ENCODE measurements around the gene KLHL25.

The KLHL25 gene

DNA sequence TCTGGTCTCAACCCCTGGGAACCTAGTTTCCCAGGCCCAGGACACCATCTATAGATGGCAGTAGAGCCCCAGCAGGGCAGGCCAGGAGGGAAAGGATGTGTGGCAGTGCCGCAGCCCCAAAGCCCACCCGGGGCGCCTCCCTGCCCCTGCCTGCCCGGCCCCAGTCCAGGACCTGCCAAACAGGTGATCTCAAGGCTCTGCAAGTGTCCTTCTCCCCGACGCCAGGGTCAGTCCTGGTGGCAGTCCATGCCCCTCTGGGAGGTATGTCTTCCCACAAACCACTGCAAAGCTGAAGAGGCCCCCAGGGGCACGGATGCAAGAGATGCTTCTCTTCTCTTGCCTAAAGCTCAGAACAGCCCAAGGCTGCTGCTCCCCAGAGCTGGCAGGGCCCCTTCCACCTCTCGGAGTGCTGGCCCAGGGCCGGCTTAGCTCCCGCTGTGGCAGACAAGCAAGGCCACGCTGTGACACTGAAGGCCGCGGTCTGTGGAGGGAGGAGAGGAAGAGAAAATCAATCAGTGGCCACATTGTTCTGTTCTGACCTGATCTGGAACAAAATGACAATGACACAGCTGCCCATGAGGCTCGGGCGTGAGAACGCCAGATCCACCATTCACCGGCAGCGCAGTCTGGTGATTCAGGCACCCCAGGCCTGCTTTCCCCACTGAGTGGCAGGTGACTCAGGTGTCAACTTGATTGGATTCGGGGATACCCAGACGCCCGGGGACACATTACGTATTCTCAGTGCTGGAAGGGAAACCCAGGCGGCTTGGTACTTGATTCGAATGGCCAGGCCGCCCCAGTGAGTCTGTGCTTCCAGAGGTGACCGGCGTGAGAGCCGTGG is 34.0 kb downstream of the KLHL25 start:
- no peak for DNase-seq (ENCODE audit: low spot score)

DNA sequence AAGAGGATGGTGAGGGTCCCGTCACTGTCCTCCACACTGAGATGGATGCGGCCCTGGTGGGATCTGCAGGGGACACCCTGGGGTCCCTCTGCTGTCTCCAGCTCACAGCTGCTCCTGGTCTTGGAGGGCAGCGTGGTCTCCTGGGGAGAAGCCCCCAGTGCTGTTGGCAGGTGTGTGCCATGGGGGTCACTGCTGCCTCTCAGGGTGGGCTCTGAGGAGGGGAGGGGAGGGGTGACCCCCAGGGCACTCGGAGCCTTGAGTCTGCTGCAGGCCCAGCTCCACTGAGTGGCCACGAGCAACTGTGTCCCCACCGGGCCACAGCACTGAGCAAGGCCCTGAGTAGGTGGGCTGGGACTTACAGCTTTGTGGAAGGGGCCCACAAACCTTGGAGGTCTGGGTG is 34.7 kb downstream of the KLHL25 start:
- no peak for DNase-seq (ENCODE audit: low spot score)

- peak; percentile 55 for DNase-seq (ENCODE audit: low spot score)
Observed at GRCh38 chr15:85759376-85759775, 35.3 kb downstream of the KLHL25 start.

DNA sequence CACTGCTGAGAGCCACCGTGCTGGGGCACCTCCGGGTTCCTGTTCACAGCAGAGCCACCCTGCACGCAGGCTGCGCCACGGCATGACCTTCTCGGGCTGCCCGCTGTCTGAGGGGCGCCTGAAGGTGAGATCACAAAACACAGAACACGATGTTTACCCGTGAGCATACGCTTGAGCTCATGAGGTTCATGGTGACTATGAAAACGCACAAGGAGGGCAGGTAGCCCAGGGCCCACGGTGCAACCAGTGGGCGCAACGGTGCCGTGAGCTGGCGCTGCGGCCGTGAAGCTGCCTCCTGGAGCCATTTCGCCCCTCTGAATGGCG is 36.1 kb downstream of the KLHL25 start:
- DNase-seq (ENCODE audit: low spot score): no peak

DNA sequence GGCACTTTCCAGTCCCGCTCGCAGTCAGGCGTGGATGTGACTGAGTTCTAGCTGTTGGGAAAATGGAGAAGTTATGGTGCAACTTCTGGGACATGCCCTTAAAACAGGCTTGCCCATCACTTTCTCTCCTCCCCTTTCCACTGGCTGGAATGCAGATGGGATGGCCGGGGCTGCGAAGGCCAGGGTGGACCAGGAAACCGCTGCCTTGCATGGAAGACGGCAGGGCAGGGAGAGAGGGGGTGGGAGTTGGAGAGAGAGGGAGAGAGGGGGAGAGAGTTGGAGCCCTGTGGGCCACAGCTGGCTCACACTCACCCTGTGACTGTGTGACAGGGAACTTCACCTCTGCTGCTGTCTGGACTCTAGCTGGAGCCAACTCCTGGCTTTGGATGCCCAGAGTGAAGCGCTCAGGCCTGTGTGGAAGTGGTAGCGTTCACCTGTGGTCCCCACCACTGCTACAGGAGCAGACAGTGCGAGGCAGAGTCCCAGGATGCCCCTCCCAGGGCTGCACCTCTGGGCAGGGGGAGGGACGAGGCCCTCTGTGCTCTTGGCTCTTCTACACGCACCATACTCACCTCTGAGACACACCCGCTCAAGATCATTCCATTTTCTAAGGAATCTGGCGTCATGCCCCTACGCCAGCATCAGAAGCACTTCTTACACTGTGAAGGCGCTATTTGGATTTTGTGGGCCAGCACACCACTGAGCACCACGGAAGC is 36.6 kb downstream of the KLHL25 start:
- DNase-seq (ENCODE audit: low spot score): no peak

- DNase-seq (ENCODE audit: low spot score): no peak
Observed at GRCh38 chr15:85757073-85757938, 37.4 kb downstream of the KLHL25 start.

DNA sequence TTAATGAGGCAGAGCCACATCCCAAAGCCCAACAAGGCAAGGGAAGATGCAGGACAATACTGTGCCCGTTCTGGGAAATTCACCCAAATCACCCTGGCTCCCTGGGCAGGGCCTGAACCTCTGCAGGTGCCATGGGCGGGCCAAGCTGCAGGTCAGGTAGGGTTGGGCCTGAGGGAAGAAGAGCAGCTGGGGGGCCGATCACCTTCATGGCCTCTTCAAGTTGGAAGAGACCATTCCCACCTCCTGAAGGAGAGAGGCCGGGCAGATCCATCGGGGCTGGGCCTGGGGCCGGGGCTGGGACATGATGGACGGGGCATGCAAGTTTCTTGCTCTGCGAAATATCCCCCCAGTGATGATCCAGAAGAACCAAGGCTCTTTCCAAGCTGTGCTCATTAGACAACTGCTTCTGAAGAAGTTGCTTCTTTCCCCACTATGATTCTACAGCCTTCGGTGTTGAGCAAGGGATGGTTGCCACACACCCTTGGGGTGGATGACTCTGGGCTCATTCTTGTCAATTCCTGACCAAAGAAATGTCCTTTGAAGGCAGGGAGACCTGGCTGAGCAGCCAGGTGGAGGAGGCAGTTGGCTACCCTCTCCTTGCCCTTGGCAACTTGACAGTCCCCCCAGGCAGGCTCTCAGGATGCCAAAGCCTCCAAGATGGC is 38.2 kb downstream of the KLHL25 start:
- DNase-seq (ENCODE audit: low spot score): no peak

DNA sequence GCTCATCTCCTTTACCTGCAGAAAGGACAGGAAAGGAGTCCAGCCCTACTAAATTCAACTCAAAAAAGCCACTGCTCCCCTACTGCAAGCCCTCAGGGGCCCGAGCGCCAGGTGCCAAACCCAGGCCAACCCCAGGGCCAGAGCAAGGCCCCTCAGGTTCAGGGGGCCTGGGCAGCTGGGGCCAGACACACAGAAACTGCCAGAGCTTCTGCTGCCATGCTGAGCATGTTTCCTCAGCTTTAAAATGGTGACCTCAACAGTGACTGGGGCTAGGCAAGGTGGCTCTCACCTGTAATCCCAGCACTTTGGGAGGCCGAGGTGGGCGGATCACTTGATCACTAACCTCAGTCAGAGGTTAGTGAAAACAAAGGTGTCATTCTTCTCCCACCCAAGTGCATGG is 38.8 kb downstream of the KLHL25 start:
- DNase-seq (ENCODE audit: low spot score): no peak

GRCh38 chr15:85755471-85755870 is 39.3 kb downstream of the KLHL25 start:
- no peak for DNase-seq (ENCODE audit: low spot score)

DNA sequence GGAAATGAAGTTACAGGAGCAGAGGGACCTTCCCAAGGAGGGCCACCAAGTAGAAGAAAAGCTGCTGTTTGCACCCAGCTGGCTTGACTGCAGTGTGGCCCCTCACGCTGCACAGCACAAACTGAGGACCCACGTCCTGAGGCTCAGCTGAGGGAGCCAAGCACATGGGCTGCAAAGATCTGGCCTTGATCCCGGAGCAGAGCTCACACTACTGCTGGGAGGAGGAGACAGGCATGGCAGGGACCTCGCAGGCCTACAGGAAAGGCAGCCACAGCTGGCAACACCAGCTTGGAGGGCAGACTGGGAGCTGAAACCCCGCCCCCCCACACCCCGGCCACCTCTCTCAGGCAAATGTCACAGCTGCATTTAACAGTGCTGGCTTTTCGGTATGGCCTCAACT is 39.7 kb downstream of the KLHL25 start:
- DNase-seq (ENCODE audit: low spot score): no peak

DNA sequence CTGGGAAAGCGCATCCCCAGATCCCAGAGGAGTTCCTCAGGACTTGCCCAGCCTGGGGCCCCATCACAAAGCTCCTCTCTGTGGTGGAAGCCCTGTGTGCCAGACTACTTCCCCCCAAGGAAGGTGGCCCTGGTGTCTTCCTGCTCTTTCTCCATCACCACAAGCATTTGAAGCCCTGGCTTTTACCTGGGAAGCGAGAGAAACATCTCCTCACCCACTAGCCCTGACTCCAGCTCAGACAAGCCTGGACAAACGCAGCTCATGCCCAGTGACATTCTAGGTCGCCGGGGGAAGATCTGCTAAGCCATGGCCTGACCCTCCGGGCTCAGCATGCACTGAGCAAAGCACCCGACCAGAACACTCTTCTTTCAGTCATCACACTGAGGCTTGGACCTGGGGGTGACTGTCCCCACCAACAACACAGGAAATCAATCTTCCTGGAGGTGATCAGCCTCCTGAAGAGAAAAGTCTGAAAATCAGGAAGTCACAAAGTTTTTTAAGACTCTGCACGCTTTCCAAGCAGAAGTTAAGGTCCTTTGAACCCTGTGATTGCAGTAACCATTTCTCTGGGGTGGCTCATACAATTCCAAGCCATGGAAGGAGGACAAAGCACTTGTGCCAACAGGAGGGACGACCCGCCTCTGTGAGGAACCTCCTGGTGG is 40.8 kb downstream of the KLHL25 start:
- no peak for DNase-seq (ENCODE audit: low spot score)

- no peak for DNase-seq (ENCODE audit: low spot score)
Observed at GRCh38 chr15:85753261-85753660, 41.5 kb downstream of the KLHL25 start.

DNA sequence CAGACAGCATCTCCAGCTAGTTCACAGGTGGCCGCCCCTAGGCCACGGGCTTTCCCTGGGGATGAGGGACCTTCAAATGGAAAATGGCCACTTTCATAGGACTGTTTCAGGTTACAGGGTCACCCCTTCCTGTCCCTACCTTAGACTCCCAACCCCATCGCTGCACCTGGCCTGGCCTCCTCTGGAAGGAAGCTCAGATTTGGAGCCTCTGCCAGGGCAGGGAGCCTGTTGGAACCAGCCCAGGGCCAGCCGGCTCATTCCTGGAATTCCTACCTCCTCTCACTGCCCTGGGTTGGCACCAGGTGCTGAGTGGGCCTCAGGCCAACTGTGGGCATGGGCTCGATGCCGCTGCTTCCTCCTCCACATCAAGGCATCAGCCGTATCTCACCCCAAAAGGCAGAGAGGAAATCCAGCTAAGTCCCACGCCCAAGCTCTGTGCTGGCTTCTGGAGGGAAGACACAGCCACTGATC is 42.2 kb downstream of the KLHL25 start:
- DNase-seq (ENCODE audit: low spot score): no peak

DNA sequence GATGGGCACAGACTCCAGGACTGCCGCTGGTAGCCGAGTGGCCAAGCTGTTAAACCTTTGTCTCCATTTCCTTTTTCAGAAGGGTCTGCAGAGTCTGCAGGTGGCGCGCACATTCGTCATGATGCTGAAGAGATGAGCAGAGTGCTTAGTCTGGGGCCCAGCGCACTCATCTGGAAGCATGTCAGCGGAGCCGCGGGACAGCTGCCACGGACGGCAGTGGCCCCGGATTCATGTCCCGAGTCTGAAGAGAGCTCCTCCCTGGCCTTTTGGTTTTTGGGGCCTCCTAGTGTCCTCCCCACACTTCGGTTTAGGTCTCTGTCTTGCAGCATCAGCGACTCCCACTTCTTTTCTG is 42.6 kb downstream of the KLHL25 start:
- no peak for DNase-seq (ENCODE audit: low spot score)

GRCh38 chr15:85751291-85752123 is 43.2 kb downstream of the KLHL25 start:
- no peak for DNase-seq (ENCODE audit: low spot score)

DNA sequence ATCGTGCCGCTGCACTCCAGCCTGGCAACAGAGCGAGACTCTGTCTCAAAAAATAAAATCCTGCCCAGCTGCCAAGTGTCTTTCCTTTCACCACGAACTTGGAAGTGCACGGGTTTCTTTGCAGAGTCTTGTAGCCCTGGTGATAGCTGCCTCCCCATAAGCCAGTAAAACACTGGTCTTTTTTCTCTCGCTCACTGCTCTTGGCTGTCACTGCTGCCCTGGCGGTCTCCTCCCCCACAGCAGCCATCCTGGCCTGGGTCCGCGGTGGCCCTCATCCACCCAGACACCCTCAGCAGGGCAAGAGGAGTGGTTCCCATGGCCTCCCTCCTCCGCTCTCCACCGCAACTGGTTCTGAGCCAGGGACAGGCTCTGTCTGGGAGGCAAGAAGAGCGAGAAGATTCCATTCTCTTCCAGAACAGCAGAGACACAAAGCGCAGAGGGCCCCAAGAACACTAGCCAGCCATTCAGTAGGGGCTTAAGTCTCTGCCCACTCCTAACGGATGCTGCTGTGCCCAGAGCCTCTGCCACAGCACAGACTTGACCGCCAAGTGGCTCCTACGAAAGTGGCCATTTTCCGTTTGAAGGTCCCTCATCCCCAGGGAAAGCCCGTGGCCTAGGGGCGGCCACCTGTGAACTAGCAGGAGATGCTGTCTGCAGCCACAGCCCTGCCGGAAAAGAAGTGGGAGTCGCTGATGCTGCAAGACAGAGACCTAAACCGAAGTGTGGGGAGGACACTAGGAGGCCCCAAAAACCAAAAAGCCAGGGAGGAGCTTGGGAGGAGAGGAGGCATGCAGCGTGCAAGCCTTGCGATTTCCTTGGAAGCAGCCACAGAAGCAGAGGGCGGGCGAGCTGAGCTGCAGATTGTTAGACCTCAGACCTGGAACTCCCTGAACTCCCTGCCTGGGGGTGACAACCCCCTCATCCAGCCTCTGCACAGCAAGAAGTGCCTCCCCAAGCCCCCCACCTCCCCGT is 44.1 kb downstream of the KLHL25 start:
- no peak for DNase-seq (ENCODE audit: low spot score)

DNA sequence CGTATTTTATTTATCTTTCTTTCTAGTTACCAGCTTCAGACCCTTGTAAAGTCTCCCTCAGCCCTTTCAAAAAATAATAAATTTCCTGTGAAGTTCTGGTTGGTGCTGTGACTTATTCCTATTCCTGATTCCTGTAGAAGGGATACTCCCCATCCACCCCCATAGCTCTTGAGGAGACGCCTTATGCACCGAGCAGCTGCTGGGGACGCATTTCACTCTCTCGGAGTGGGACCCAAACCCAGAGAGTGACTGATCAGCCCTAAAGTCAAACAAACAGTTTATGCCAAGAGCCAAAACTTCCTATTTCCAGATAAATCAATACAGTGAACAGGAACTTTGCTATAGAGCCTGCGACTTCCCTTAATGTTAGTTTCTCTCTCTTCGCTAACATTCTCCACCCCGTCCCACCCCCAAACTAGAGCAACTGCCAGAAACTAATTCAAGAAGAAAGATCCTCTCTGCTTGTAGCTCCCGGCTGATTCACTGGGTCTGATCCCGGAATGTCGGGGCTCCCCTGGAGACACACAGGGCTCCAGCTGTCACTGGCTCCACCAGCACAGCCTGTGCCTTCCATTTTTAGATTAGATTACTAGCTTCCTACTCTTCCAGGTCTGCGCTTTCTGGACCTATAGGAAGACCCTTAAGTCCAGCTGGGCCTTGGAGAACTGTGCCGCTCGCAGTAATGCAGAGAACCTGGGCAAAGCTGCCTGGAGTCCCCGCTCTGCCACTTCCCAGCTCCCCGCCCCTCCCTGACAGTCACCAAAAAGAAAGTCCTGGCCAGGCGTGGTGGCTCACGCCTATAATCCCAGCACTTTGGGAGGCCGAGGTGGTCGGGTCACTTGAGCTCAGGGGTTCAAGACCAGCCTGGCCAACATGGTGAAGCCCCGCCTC is 45.2 kb downstream of the KLHL25 start:
- DNase-seq (ENCODE audit: low spot score): no peak

- no peak for DNase-seq (ENCODE audit: low spot score)
Observed at GRCh38 chr15:85748729-85749128, 46.0 kb downstream of the KLHL25 start.
